ENCODE measurements around the gene HOXA4. TPM values are rescaled to one million over a fixed set of nuclear protein-coding genes. Genes with fewer than 3 reads are reported as not detected.

The HOXA4 gene
- total RNA-seq, 1 experiment from 2014 or later: not detected

GRCh38 chr7:27153526-27153925, 23.0 kb upstream of the HOXA4 start (continued):
- no peak for TF ChIP-seq ZNF281 (CRISPR knock-in tag; IDR thresholded peaks at IDR 0.05)
- TF ChIP-seq GRHL2 (CRISPR knock-in tag; IDR thresholded peaks at IDR 0.05; ENCODE audit: insufficient replicate concordance, severe bottlenecking): no peak
- TF ChIP-seq EMX1 (CRISPR knock-in tag; IDR thresholded peaks at IDR 0.05): no peak
- TF ChIP-seq E2F4 (CRISPR knock-in tag; IDR thresholded peaks at IDR 0.05; ENCODE audit: borderline replicate concordance, low read depth): no peak
- TF ChIP-seq NR2C2 (CRISPR knock-in tag; IDR thresholded peaks at IDR 0.05): no peak
- no peak for TF ChIP-seq TP53 (CRISPR knock-in tag; IDR thresholded peaks at IDR 0.05)
- no peak for TF ChIP-seq FOXP4 (CRISPR knock-in tag; IDR thresholded peaks at IDR 0.05)
- TF ChIP-seq PRRX2 (CRISPR knock-in tag; IDR thresholded peaks at IDR 0.05): no peak

GRCh38 chr7:27152816-27153442, 22.4 kb upstream of the HOXA4 start:
- H3K9me3 Mint-ChIP-seq: no peaks in the 10 kb centered on the region
- no peak overlapping the region for H3K4me3 Mint-ChIP-seq
- TF ChIP-seq STAT6 (CRISPR knock-in tag; conservative IDR thresholded peaks at IDR 0.05; ENCODE audit: low read depth): no peak
- no peak for TF ChIP-seq ZNF317 (CRISPR knock-in tag; IDR thresholded peaks at IDR 0.05; ENCODE audit: borderline replicate concordance, low read depth)
- TF ChIP-seq KAT7 (CRISPR knock-in tag; IDR thresholded peaks at IDR 0.05; ENCODE audit: borderline replicate concordance): no peak
- no peak for TF ChIP-seq CTCF (IDR thresholded peaks at IDR 0.05)
- TF ChIP-seq ZNF416 (CRISPR knock-in tag; IDR thresholded peaks at IDR 0.05): no peak
- TF ChIP-seq USF1 (CRISPR knock-in tag; IDR thresholded peaks at IDR 0.05): no peak
- TF ChIP-seq ZSCAN18 (CRISPR knock-in tag; IDR thresholded peaks at IDR 0.05): no peak
- TF ChIP-seq E2F4 (CRISPR knock-in tag; IDR thresholded peaks at IDR 0.05; ENCODE audit: borderline replicate concordance, low read depth): no peak
- H3K27me3 Mint-ChIP-seq (ENCODE audit: low read depth): peaks cover 100% of the 10 kb centered on the region
- peaks cover 28% of the 10 kb centered on the region for H3K4me1 Mint-ChIP-seq
- peaks cover 3% of the 10 kb centered on the region for H3K36me3 Mint-ChIP-seq
- POLR2A ChIA-PET: no interaction called here
- H3K27ac Mint-ChIP-seq: no peak overlapping the region
- CTCF ChIA-PET: interaction anchor here (1.1 to 4.0 kb wide), 4 partner anchors 9 to 30 kb away, joined by 4 to 74 read pairs (median 11); partner anchors contain the start of gene HOXA5
- no peak for ATAC-seq
- no peak for DNase-seq (ENCODE audit: low spot score)

Measured in WTC11 (cell line).